Calu3 (cell line): ENCODE results near the gene IQCN. TPM values are rescaled to one million over a fixed set of nuclear protein-coding genes. Genes with fewer than 3 reads are reported as not detected.

Source experiments
- BruUV-seq: library from RNA; stranded (reverse); fragments of 400-500 nt; replicated peaks from 2 replicates; lab custom pipeline; 2021; lab: Mats Ljungman, UMichigan
- CTCF ChIA-PET: fragments of 300-600 bp; sonication (Branson Sonifier 250); formaldehyde crosslinking; loops from one replicate; lab custom pipeline; 2022; ENCODE audit warnings: antibody characterized with exemption; lab: Charles Lee
- DNase-seq: peaks from one replicate; pipeline ENCODE4 v3.0.0; 2022
- H3K27ac Mint-ChIP-seq: one replicate; pipeline ENCODE4 v1.8.0; 2022; ENCODE audit warnings: mixed read lengths; ENCODE audit not compliant: unreplicated experiment
- H3K27me3 Mint-ChIP-seq: one replicate; pipeline ENCODE4 v1.8.0; 2022; ENCODE audit warnings: mixed read lengths; ENCODE audit not compliant: unreplicated experiment
- H3K36me3 Mint-ChIP-seq: one replicate; pipeline ENCODE4 v1.8.0; 2022; ENCODE audit warnings: mild to moderate bottlenecking, moderate library complexity, mixed read lengths; ENCODE audit not compliant: insufficient read depth, unreplicated experiment
- H3K4me1 Mint-ChIP-seq: one replicate; pipeline ENCODE4 v1.8.0; 2022; ENCODE audit warnings: mild to moderate bottlenecking, low read depth, mixed read lengths; ENCODE audit not compliant: unreplicated experiment
- H3K4me3 Mint-ChIP-seq: one replicate; pipeline ENCODE4 v1.8.0; 2022; ENCODE audit warnings: mild to moderate bottlenecking, low read depth, moderate library complexity, mixed read lengths; ENCODE audit not compliant: unreplicated experiment
- H3K9me3 Mint-ChIP-seq: one replicate; pipeline ENCODE4 v1.8.0; 2022; ENCODE audit warnings: low read depth, mixed read lengths; ENCODE audit not compliant: unreplicated experiment
- CTCF ChIP-seq: fragments of 200-600 bp; IDR thresholded peaks from one replicate; pipeline ENCODE4 v1.8.0; 2022; ENCODE audit warnings: antibody characterized with exemption; ENCODE audit not compliant: unreplicated experiment
- intact Hi-C: fragments of 100-400 bp; cut with micrococcal nuclease; formaldehyde crosslinking; loops from one replicate; pipeline ENCODE4 v1.10.0; 2022; ENCODE audit not compliant: unreplicated experiment
- total RNA-seq: library from RNA; stranded (reverse); gene quantifications from 2 replicates; pipeline ENCODE4 v1.2.3, GENCODE V29; 2022

The IQCN gene
- total RNA-seq, 1 experiment from 2014 or later, result 1.6 TPM

- no TSS peak for BruUV-seq
- intact Hi-C loops, result no loop called here
- no peak for DNase-seq
Observed at GRCh38 chr19:18307271-18307681, 33.0 kb upstream of the IQCN start.

GRCh38 chr19:18306888-18307260 is 32.6 kb upstream of the IQCN start:
- intact Hi-C loops, result no loop called here
- Mint-ChIP-seq H3K36me3 (peaks cover 28% of the 10 kb centered on the region), H3K9me3 (no peaks in the 10 kb centered on the region), H3K4me1 (peaks cover 10% of the 10 kb centered on the region), H3K27ac (no peak overlapping the region), H3K4me3 (no peak overlapping the region), H3K27me3 (no peaks in the 10 kb centered on the region)
- CTCF ChIA-PET, result no interaction called here
- no peak for TF ChIP-seq CTCF
- no peak for DNase-seq
- TSS peak; percentile 86 for BruUV-seq

More at GRCh38 chr19:18307271-18307681, 33.0 kb upstream of the IQCN start:
- TF ChIP-seq CTCF, result no peak
- H3K27ac Mint-ChIP-seq, result no peak overlapping the region
- no peak overlapping the region for H3K4me3 Mint-ChIP-seq
- H3K4me1 Mint-ChIP-seq, result peaks cover 10% of the 10 kb centered on the region
- H3K36me3 Mint-ChIP-seq, result peaks cover 32% of the 10 kb centered on the region
- no peaks in the 10 kb centered on the region for H3K27me3 Mint-ChIP-seq
- CTCF ChIA-PET, result no interaction called here
- H3K9me3 Mint-ChIP-seq, result no peaks in the 10 kb centered on the region

- no TSS peak for BruUV-seq
- H3K9me3 Mint-ChIP-seq, result no peaks in the 10 kb centered on the region
- intact Hi-C loops, result no loop called here
- CTCF ChIA-PET, result no interaction called here
- TF ChIP-seq CTCF, result no peak
- H3K4me3 Mint-ChIP-seq, result no peak overlapping the region
- no peaks in the 10 kb centered on the region for H3K27me3 Mint-ChIP-seq
- no peak for DNase-seq
- no peak overlapping the region for H3K27ac Mint-ChIP-seq
- peaks cover 10% of the 10 kb centered on the region for H3K4me1 Mint-ChIP-seq
- peaks cover 26% of the 10 kb centered on the region for H3K36me3 Mint-ChIP-seq
Observed at GRCh38 chr19:18306209-18306887, 32.1 kb upstream of the IQCN start.

GRCh38 chr19:18304458-18305310 is 30.4 kb upstream of the IQCN start:
- CTCF ChIA-PET, result interaction anchor here (0.6 to 1.7 kb wide), 8 partner anchors 12 to 829 kb away, joined by 3 to 11 read pairs (median 4); partner anchors contain the start of gene LSM4
- DNase-seq, result peak; percentile 64
- H3K27me3 Mint-ChIP-seq, result no peaks in the 10 kb centered on the region
- no peaks in the 10 kb centered on the region for H3K9me3 Mint-ChIP-seq
- peak overlapping the region; percentile 82 for H3K27ac Mint-ChIP-seq
- peak overlapping the region; percentile 49 for H3K4me3 Mint-ChIP-seq
- H3K36me3 Mint-ChIP-seq, result peaks cover 20% of the 10 kb centered on the region
- peaks cover 10% of the 10 kb centered on the region for H3K4me1 Mint-ChIP-seq
- no peak for TF ChIP-seq CTCF
- intact Hi-C loops, result no loop called here
- TSS peak; percentile 96 for BruUV-seq
